Measurements from ENCODE around the gene SAMD10. TPM values are rescaled to one million over a fixed set of nuclear protein-coding genes. Genes with fewer than 3 reads are reported as not detected.
"Not testable (repeated sequence)": the region's sequence is repeated elsewhere in the genome, so short reads cannot be mapped to it uniquely, and the experiment has no call there.

The SAMD10 gene
- polyA plus RNA-seq, 2 donors = 9.4 to 13.1 TPM

DNA sequence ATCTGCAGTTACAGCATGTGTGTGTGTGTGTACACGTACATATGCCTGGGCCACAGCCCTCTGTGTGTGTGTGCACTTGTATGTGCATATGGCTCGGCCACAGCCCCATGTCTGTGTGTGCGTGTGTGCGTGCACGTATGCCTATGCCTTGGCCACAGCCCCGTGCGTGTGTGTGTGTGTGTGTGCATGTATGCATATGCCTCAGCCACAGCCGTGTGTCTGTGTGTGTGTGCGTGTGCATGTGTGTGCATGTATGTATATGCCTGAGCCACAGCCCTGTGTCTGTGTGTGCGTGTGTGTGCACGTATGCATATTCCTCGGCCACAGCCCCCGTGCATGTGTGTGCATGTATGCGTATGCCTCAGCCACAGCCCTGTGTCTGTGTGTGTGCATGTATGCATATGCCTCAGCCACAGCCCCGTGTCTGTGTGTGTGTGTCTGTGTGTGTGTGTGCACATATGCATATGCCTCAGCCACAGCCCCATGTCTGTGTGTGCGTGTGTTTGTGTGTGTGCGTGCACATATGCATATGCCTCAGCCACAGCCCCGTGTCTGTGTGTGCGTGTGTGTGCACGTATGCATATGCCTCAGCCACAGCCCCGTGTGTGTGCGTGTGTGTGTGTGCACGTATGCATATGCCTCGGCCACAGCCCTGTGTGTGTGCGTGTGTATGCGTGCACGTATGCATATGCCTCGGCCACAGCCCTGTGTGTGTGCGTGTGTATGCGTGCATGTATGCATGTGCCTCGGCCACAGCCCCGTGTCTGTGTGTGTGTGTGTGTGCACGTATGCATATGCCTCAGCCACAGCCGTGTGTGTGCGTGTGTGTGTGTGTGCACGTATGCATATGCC lies 41.9 kb upstream of the SAMD10 start:
- Histone ChIP-seq H3K4me1 (ENCODE audit: control insufficient read depth in 2 of 2, insufficient read depth in 2 of 2, low read length in 1 of 2) (no peaks in the 10 kb centered on the region), H3K36me3 (ENCODE audit: control insufficient read depth in 2 of 2, insufficient read depth in 2 of 2, low read length in 1 of 2) (peaks cover 9 to 63% of the 10 kb centered on the region in 2 donors), H3K9me3 (ENCODE audit: control insufficient read depth in 2 of 2, insufficient read depth in 1 of 2, low read depth in 1 of 2, low read length in 1 of 2) (peaks cover 0 to 2% of the 10 kb centered on the region in 2 donors), H3K27me3 (ENCODE audit: control insufficient read depth in 1 of 2, insufficient read depth in 2 of 2, low read length in 2 of 2) (no peaks in the 10 kb centered on the region), H3K4me3 (ENCODE audit: low read depth in 1 of 2, low read length in 2 of 2) (no peak overlapping the region), H3K27ac (ENCODE audit: low read depth in 2 of 2, low read length in 1 of 2) (no peak overlapping the region)
- WGBS, 2 donors = 94 to 96% methylated on average over 36 of the region's 36 CpGs

DNA sequence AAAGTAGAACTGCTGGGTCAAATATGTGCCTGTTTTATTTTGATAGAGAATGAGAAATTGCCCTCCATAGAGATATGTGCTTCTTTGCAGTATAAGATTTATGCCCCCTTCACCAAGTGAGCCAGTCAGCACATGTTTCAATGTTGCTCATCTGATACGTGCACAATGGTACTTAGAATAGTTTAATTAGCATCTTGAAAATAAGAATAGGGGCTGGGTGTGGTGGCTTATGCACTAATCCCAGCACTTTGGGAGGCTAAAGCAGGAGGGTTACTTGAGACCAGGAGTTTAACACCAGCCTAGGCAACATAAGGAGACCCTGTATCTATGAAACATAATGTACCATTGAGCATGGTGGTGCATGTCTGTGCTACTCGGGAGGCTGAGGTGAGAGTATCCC lies 36.2 kb upstream of the SAMD10 start:
- peaks cover 10 to 37% of the 10 kb centered on the region in 2 donors for H3K36me3 ChIP-seq (ENCODE audit: control insufficient read depth in 2 of 2, insufficient read depth in 2 of 2, low read length in 1 of 2)
- no peaks in the 10 kb centered on the region for H3K27me3 ChIP-seq (ENCODE audit: control insufficient read depth in 1 of 2, insufficient read depth in 2 of 2, low read length in 2 of 2)
- WGBS, 2 donors = 54 to 70% methylated on average over 2 of the region's 2 CpGs
- peaks cover 2 to 4% of the 10 kb centered on the region in 2 donors for H3K4me1 ChIP-seq (ENCODE audit: control insufficient read depth in 2 of 2, insufficient read depth in 2 of 2, low read length in 1 of 2)
- peaks cover 0 to 2% of the 10 kb centered on the region in 2 donors for H3K9me3 ChIP-seq (ENCODE audit: control insufficient read depth in 2 of 2, insufficient read depth in 1 of 2, low read depth in 1 of 2, low read length in 1 of 2)
- H3K4me3 ChIP-seq (ENCODE audit: low read depth in 1 of 2, low read length in 2 of 2) = no peak overlapping the region
- H3K27ac ChIP-seq (ENCODE audit: low read depth in 2 of 2, low read length in 1 of 2) = no peak overlapping the region

DNA sequence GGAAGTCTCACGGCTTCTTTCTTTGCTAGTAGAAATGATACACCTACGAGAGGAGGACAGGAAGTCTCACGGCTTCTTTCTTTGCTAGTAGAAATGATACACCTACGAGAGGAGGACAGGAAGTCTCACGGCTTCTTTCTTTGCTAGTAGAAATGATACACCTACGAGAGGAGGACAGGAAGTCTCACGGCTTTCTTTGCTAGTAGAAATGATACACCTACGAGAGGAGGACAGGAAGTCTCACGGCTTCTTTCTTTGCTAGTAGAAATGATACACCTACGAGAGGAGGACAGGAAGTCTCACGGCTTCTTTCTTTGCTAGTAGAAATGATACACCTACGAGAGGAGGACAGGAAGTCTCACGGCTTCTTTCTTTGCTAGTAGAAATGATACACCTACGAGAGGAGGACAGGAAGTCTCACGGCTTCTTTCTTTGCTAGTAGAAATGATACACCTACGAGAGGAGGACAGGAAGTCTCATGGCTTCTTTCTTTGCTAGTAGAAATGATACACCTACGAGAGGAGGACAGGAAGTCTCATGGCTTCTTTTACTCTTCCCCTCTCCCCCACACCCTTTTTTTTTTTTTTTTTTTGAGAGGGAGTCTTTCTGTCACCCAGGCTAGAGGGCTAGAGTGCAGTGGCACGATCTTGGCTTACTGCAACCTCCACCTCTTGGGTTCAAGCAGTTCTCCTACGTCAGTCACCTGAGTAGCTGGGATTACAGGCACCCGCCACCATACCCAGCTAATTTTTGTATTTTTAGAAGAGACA lies 33.1 kb upstream of the SAMD10 start:
- WGBS, 2 donors = 86 to 90% methylated on average over 11 to 12 of the region's 20 CpGs
- H3K4me1 ChIP-seq (ENCODE audit: control insufficient read depth in 2 of 2, insufficient read depth in 2 of 2, low read length in 1 of 2); H3K9me3 ChIP-seq (ENCODE audit: control insufficient read depth in 2 of 2, insufficient read depth in 1 of 2, low read depth in 1 of 2, low read length in 1 of 2); H3K27ac ChIP-seq (ENCODE audit: low read depth in 2 of 2, low read length in 1 of 2); H3K27me3 ChIP-seq (ENCODE audit: control insufficient read depth in 1 of 2, insufficient read depth in 2 of 2, low read length in 2 of 2); H3K4me3 ChIP-seq (ENCODE audit: low read depth in 1 of 2, low read length in 2 of 2): not testable (repeated sequence)
- H3K36me3 ChIP-seq (ENCODE audit: control insufficient read depth in 2 of 2, insufficient read depth in 2 of 2, low read length in 1 of 2) = peaks cover 12 to 24% of the 10 kb centered on the region in 2 donors

DNA sequence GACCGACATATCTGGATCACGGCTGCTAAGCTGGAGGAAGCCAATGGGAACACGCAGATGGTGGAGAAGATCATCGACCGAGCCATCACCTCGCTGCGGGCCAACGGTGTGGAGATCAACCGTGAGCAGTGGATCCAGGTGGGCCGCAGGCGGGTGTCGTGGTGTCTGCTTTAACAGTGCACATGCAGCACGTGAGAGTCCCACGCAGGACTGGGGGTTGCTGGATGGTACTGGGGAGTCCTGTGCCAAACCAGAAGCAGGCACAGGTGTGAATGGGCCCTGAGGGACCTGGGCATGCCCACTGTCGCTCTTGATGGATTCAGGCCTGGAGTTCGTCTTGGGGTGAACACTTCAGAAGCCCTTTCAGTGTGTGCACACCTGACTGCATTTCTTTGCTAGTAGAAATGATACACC lies 31.9 kb upstream of the SAMD10 start:
- H3K9me3 ChIP-seq (ENCODE audit: control insufficient read depth in 2 of 2, insufficient read depth in 1 of 2, low read depth in 1 of 2, low read length in 1 of 2) = no peaks in the 10 kb centered on the region
- WGBS, 2 donors = 93 to 97% methylated on average over 16 of the region's 16 CpGs
- no peaks in the 10 kb centered on the region for H3K27me3 ChIP-seq (ENCODE audit: control insufficient read depth in 1 of 2, insufficient read depth in 2 of 2, low read length in 2 of 2)
- H3K4me1 ChIP-seq (ENCODE audit: control insufficient read depth in 2 of 2, insufficient read depth in 2 of 2, low read length in 1 of 2) = peaks cover 2 to 4% of the 10 kb centered on the region in 2 donors
- no peak overlapping the region for H3K4me3 ChIP-seq (ENCODE audit: low read depth in 1 of 2, low read length in 2 of 2)
- H3K36me3 ChIP-seq (ENCODE audit: control insufficient read depth in 2 of 2, insufficient read depth in 2 of 2, low read length in 1 of 2) = peaks cover 12 to 22% of the 10 kb centered on the region in 2 donors
- H3K27ac ChIP-seq (ENCODE audit: low read depth in 2 of 2, low read length in 1 of 2) = no peak overlapping the region

DNA sequence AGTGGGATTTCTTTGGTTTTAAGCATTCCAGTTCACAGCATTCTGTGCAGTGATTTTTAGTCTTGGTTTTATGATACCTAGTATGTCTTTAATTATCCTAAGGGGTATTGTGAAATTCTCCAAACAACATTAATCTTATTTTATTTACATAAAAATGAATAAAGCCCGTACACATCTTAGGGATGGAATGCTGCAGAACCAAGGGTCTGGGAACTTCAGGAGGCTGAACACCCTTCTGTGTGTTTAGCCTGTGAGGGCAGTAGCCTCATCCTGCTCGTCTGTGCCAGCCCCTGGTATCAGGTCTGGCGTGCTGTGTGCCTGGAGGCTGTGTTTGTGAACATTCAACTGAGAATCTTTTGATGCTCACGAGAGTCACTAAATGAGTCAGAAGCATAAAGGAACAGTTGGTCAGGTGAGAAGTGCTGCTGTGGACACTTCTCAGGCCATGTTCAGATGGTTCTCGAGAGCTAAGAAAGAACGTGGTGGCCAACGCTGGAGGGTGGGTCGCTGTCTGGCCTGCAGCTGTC lies 31.3 kb upstream of the SAMD10 start:
- no peak overlapping the region for H3K27ac ChIP-seq (ENCODE audit: low read depth in 2 of 2, low read length in 1 of 2)
- WGBS, 2 donors = 74 to 83% methylated on average over 8 of the region's 8 CpGs
- H3K36me3 ChIP-seq (ENCODE audit: control insufficient read depth in 2 of 2, insufficient read depth in 2 of 2, low read length in 1 of 2) = peaks cover 12 to 21% of the 10 kb centered on the region in 2 donors
- no peaks in the 10 kb centered on the region for H3K27me3 ChIP-seq (ENCODE audit: control insufficient read depth in 1 of 2, insufficient read depth in 2 of 2, low read length in 2 of 2)
- H3K4me1 ChIP-seq (ENCODE audit: control insufficient read depth in 2 of 2, insufficient read depth in 2 of 2, low read length in 1 of 2) = peaks cover 2 to 4% of the 10 kb centered on the region in 2 donors
- H3K9me3 ChIP-seq (ENCODE audit: control insufficient read depth in 2 of 2, insufficient read depth in 1 of 2, low read depth in 1 of 2, low read length in 1 of 2) = no peaks in the 10 kb centered on the region
- H3K4me3 ChIP-seq (ENCODE audit: low read depth in 1 of 2, low read length in 2 of 2) = no peak overlapping the region

DNA sequence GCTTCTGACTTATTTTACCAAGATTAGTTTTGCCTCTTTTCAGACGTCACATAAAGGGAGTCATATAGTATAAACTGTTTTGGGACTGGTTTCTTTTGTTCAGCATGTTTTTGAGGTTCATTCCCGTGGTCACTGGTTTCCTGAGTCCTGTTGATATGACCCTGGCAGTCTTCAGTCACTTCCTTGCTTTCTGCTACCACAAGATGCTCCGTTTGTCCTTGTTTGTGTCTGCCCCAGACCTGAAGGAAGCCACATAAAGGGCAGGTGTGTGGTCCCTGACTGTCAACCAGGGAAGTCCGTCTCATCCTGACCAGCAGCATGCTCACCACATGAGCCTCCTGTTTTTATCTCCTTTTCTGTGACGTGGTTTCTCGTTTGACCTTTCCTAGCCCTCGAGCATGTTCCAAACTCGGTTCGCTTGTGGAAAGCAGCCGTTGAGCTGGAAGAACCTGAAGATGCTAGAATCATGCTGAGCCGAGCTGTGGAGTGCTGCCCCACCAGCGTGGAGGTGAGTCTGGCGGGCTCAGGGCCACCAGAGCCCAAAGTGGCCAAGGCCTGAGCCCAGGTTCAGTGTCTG lies 30.5 kb upstream of the SAMD10 start:
- 88 to 91% methylated on average over 13 of the region's 13 CpGs for WGBS, 2 donors
- H3K9me3 ChIP-seq (ENCODE audit: control insufficient read depth in 2 of 2, insufficient read depth in 1 of 2, low read depth in 1 of 2, low read length in 1 of 2) = no peaks in the 10 kb centered on the region
- no peak overlapping the region for H3K4me3 ChIP-seq (ENCODE audit: low read depth in 1 of 2, low read length in 2 of 2)
- H3K27me3 ChIP-seq (ENCODE audit: control insufficient read depth in 1 of 2, insufficient read depth in 2 of 2, low read length in 2 of 2) = no peaks in the 10 kb centered on the region
- peaks cover 12 to 16% of the 10 kb centered on the region in 2 donors for H3K36me3 ChIP-seq (ENCODE audit: control insufficient read depth in 2 of 2, insufficient read depth in 2 of 2, low read length in 1 of 2)
- H3K4me1 ChIP-seq (ENCODE audit: control insufficient read depth in 2 of 2, insufficient read depth in 2 of 2, low read length in 1 of 2) = peaks cover 0 to 5% of the 10 kb centered on the region in 2 donors
- H3K27ac ChIP-seq (ENCODE audit: low read depth in 2 of 2, low read length in 1 of 2) = no peak overlapping the region

DNA sequence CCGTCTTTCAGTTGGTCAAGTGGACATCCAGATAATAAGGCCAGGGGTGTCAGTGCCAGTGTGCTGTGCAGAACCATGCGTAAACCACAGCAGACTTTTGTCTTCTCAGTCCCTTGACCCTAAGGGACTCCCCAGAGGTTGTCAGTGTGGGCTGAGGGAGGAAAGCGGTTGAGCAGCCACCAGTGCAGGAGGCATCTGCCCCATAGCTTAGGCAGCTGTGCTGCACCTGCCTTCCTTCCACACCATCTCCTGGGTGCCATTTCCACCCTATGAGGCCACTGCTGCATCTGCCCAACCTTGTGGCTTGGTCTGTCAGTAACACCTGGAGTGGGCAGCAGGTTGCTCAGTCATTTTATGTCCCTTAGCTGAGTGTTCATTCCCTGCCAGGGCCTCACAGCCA lies 27.5 kb upstream of the SAMD10 start:
- Histone ChIP-seq H3K27ac (ENCODE audit: low read depth in 2 of 2, low read length in 1 of 2) (no peak overlapping the region), H3K36me3 (ENCODE audit: control insufficient read depth in 2 of 2, insufficient read depth in 2 of 2, low read length in 1 of 2) (peaks cover 14 to 22% of the 10 kb centered on the region in 2 donors), H3K9me3 (ENCODE audit: control insufficient read depth in 2 of 2, insufficient read depth in 1 of 2, low read depth in 1 of 2, low read length in 1 of 2) (no peaks in the 10 kb centered on the region), H3K27me3 (ENCODE audit: control insufficient read depth in 1 of 2, insufficient read depth in 2 of 2, low read length in 2 of 2) (no peaks in the 10 kb centered on the region), H3K4me1 (ENCODE audit: control insufficient read depth in 2 of 2, insufficient read depth in 2 of 2, low read length in 1 of 2) (peaks cover 0 to 11% of the 10 kb centered on the region in 2 donors), H3K4me3 (ENCODE audit: low read depth in 1 of 2, low read length in 2 of 2) (no peak overlapping the region)
- WGBS, 2 donors = 92 to 95% methylated on average over 3 of the region's 3 CpGs

DNA sequence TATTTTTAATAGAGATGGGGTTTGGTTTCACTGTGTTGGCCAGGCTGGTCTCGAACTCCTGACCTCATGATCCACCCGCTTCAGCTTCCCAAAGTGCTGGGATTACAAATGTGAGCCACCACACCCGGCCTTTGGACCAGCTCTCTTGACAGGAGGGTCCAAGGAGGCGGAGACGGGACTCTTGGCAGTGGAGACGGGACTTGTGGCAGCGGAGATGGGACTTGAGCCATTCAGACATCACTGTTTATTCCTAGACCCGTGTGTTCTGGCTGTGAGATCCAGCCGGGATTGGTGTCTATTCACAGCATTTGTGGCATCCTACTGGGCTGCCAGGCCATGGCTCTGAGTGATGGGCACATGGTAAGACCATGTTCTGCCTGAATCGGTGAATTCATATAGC lies 27.0 kb upstream of the SAMD10 start:
- H3K4me3 ChIP-seq (ENCODE audit: low read depth in 1 of 2, low read length in 2 of 2) = no peak overlapping the region
- no peaks in the 10 kb centered on the region for H3K27me3 ChIP-seq (ENCODE audit: control insufficient read depth in 1 of 2, insufficient read depth in 2 of 2, low read length in 2 of 2)
- H3K4me1 ChIP-seq (ENCODE audit: control insufficient read depth in 2 of 2, insufficient read depth in 2 of 2, low read length in 1 of 2) = peaks cover 0 to 11% of the 10 kb centered on the region in 2 donors
- peaks cover 16 to 24% of the 10 kb centered on the region in 2 donors for H3K36me3 ChIP-seq (ENCODE audit: control insufficient read depth in 2 of 2, insufficient read depth in 2 of 2, low read length in 1 of 2)
- H3K9me3 ChIP-seq (ENCODE audit: control insufficient read depth in 2 of 2, insufficient read depth in 1 of 2, low read depth in 1 of 2, low read length in 1 of 2) = no peaks in the 10 kb centered on the region
- 75 to 84% methylated on average over 10 of the region's 10 CpGs for WGBS, 2 donors
- no peak overlapping the region for H3K27ac ChIP-seq (ENCODE audit: low read depth in 2 of 2, low read length in 1 of 2)

DNA sequence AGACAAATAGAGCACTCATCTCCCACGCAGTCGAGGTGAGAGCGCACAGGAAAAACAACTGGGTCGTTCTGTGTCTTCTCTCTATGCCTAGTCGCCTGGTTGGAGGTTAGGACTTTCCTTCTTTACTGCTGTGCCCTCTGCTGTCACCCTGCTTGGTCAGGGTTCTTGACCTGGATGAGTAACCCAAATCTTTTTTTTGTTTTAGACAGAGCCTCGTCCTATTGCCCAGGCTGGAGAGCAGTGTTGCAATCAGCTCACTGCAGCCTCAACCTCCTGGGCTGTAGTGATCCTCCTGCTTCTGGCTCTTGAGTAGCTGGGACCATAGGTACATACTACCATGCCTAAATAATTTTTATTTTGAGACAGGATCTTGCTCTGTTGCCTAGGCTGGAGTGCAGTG lies 26.0 kb upstream of the SAMD10 start:
- WGBS, 2 donors = 84% methylated on average over 6 of the region's 6 CpGs
- Histone ChIP-seq H3K4me1 (ENCODE audit: control insufficient read depth in 2 of 2, insufficient read depth in 2 of 2, low read length in 1 of 2) (peaks cover 0 to 8% of the 10 kb centered on the region in 2 donors), H3K4me3 (ENCODE audit: low read depth in 1 of 2, low read length in 2 of 2) (no peak overlapping the region), H3K27me3 (ENCODE audit: control insufficient read depth in 1 of 2, insufficient read depth in 2 of 2, low read length in 2 of 2) (no peaks in the 10 kb centered on the region), H3K36me3 (ENCODE audit: control insufficient read depth in 2 of 2, insufficient read depth in 2 of 2, low read length in 1 of 2) (peaks cover 17 to 25% of the 10 kb centered on the region in 2 donors), H3K9me3 (ENCODE audit: control insufficient read depth in 2 of 2, insufficient read depth in 1 of 2, low read depth in 1 of 2, low read length in 1 of 2) (no peaks in the 10 kb centered on the region), H3K27ac (ENCODE audit: low read depth in 2 of 2, low read length in 1 of 2) (no peak overlapping the region)

Data from esophagus (tissue), 2 donors.